Aorta (tissue), 5 donors: ENCODE results near the gene PDIA5. TPM values are rescaled to one million over a fixed set of nuclear protein-coding genes. Genes with fewer than 3 reads are reported as not detected.

Experiments
- ATAC-seq: fragments of 200-7000 bp; cut with Tn5 transposase; one replicate; pipeline ENCODE4 v1.9.1; 2022; ENCODE audit warnings: moderate library complexity; ENCODE audit not compliant: low FRiP score
- DNase-seq, 2 donors: peaks; one replicate each; pipeline ENCODE4 v3.0.0-alpha.2; 2020
- H3K27ac ChIP-seq, 2 donors: one replicate each; pipeline ENCODE4 v1.5.1; 2013; ENCODE audit warnings: low read length in 2 of 2, mild to moderate bottlenecking in 2 of 2, moderate library complexity in 2 of 2, control low read depth in 1 of 2, inconsistent platforms in 1 of 2, low read depth in 1 of 2
- H3K27me3 ChIP-seq, 2 donors: one replicate each; pipeline ENCODE4 v1.6.1; 2013; ENCODE audit warnings: control low read depth in 1 of 2, low read length in 1 of 2, mild to moderate bottlenecking in 1 of 2, moderate library complexity in 1 of 2; ENCODE audit not compliant: insufficient read depth in 2 of 2, control insufficient read depth in 1 of 2
- H3K36me3 ChIP-seq, 2 donors: one replicate each; pipeline ENCODE4 v1.6.1; 2013; ENCODE audit warnings: control low read depth in 1 of 2, low read length in 1 of 2, mild to moderate bottlenecking in 1 of 2; ENCODE audit not compliant: insufficient read depth in 2 of 2, control insufficient read depth in 1 of 2
- H3K4me1 ChIP-seq, 2 donors: one replicate each; pipeline ENCODE4 v1.6.1; 2013; ENCODE audit warnings: low read length in 2 of 2, control low read depth in 1 of 2, mild to moderate bottlenecking in 1 of 2, moderate library complexity in 1 of 2; ENCODE audit not compliant: insufficient read depth in 2 of 2, control insufficient read depth in 1 of 2
- H3K4me3 ChIP-seq, 2 donors: one replicate each; pipeline ENCODE4 v1.5.1; 2013; ENCODE audit warnings: low read length in 2 of 2, control low read depth in 1 of 2, mild to moderate bottlenecking in 1 of 2
- H3K9me3 ChIP-seq: one replicate; pipeline ENCODE4 v1.6.1; 2013; ENCODE audit warnings: mild to moderate bottlenecking, low read length; ENCODE audit not compliant: control insufficient read depth
- WGBS, 2 donors: extraction: QIAGEN DNeasy Blood & Tissue Kit; methylation state at CpG; one replicate each; pipeline ENCODE4 v1.1.7; 2013; 5-methylcytosine and 5-hydroxymethylcytosine counted together
- intact Hi-C, 2 donors: fragments of 100-400 bp; cut with DNase I; formaldehyde crosslinking; loops; one replicate each; pipeline versions ENCODE4 v1.14.2 to v1.15.0; 2022
- polyA plus RNA-seq, 2 donors: library from polyadenylated mRNA; stranded (reverse); fragments of 200-250 nt; gene quantifications; one replicate each; pipeline ENCODE4 v1.2.3, GENCODE V29; 2013
- total RNA-seq, 2 donors: library from RNA; stranded (reverse); fragmentation: NEBNext Ultra II Directional; extraction: Animal tissue kit (Norgen Biotek cat#: 25700); gene quantifications; one replicate each; pipeline ENCODE4 v1.2.1, GENCODE V29; 2021
- donor health status: healthy with polysubstance abuse.
- donor health status: Bipolar disorder and iron deficiency.
- donor health status: DM: no; HTN: no; CAD: no.
- donor health status: DM: no; HTN: no; CAD: no.
- donor health status: DM: yes; HTN: yes; CAD: no.

PDIA5 gene
- total and polyA plus RNA-seq, 4 donors: 8.6 to 50.4 (median 30.4) TPM

DNA sequence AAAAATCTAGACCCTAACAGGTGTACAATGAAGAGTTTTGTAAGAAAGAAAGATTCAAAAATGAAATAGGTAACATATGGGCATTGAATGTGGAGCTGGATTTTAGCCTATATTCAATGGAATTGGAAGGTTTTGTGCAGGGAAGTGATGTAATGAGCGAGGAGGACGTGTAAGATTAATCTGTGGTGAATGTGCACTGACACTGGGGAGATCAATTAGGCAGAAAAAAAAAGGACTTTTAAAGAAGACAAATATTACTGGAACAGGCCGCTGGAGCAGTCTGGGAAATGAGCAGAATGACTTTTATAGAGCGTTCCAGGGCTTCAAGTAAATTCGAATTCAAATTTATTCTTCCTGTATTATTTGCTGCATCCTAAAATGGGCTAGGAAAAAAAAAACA, 55.2 kb downstream of the PDIA5 start:
- no peaks in the 10 kb centered on the region for H3K27me3 ChIP-seq
- no peaks in the 10 kb centered on the region for H3K9me3 ChIP-seq
- no peak for DNase-seq
- no peak overlapping the region for H3K27ac ChIP-seq
- intact Hi-C loops: loop anchor here in 1 of 2 donors (10.0 kb wide), 1 partner anchor 67 kb away; no protein-coding TSS in a partner anchor
- H3K36me3 ChIP-seq: no peaks in the 10 kb centered on the region
- H3K4me1 ChIP-seq: no peaks in the 10 kb centered on the region
- 79 to 83% methylated on average over 5 of the region's 5 CpGs for WGBS, 2 donors
- ATAC-seq: no peak
- no peak overlapping the region for H3K4me3 ChIP-seq

DNA sequence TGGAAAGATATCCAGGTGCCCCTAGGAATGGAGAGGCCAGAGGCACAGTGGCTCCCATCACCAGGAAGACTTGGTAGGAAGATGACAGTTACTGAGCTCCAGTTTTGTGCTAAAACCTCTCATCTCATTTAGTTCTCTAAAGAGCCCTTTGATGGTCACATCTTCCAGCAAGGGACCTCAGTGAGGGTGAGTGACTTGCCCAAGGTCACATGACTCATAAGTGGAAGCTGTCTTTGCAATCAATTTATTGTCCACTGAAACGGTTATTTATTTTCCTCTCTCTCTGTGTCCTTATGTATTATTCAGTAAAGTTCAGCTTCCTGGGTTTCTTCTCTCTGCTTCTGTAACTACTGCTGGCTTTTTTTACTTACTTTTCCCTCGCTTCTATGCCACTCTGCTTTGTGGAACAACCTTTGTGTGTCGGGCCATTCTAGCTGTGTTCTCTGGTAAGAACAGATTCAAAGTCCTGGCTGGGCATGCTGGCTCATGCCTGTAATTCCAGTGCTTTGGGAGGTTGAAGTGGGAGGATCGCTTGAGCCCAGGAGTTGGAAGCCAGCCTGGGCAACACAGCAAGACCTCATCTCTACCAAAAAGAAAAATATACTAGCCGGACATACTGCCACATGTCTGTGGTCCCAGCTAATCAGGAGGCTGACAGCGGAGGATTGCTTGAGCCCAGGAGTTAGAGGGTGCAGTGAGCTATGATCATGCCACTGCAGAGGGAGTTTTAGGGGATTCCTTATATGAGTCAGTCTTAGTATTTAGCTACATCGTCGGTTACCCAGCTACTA, 55.9 kb downstream of the PDIA5 start:
- H3K4me1 ChIP-seq: no peaks in the 10 kb centered on the region
- intact Hi-C loops: loop anchor here in 1 of 2 donors (10.0 kb wide), 1 partner anchor 68 kb away; no protein-coding TSS in a partner anchor
- 11 to 15% methylated on average over 8 of the region's 8 CpGs for WGBS, 2 donors
- DNase-seq: peak in 1 of 2 donors; percentile 54
- no peaks in the 10 kb centered on the region for H3K27me3 ChIP-seq
- no peak for ATAC-seq
- no peaks in the 10 kb centered on the region for H3K36me3 ChIP-seq
- H3K4me3 ChIP-seq: no peak overlapping the region
- H3K27ac ChIP-seq: no peak overlapping the region
- H3K9me3 ChIP-seq: no peaks in the 10 kb centered on the region

DNA sequence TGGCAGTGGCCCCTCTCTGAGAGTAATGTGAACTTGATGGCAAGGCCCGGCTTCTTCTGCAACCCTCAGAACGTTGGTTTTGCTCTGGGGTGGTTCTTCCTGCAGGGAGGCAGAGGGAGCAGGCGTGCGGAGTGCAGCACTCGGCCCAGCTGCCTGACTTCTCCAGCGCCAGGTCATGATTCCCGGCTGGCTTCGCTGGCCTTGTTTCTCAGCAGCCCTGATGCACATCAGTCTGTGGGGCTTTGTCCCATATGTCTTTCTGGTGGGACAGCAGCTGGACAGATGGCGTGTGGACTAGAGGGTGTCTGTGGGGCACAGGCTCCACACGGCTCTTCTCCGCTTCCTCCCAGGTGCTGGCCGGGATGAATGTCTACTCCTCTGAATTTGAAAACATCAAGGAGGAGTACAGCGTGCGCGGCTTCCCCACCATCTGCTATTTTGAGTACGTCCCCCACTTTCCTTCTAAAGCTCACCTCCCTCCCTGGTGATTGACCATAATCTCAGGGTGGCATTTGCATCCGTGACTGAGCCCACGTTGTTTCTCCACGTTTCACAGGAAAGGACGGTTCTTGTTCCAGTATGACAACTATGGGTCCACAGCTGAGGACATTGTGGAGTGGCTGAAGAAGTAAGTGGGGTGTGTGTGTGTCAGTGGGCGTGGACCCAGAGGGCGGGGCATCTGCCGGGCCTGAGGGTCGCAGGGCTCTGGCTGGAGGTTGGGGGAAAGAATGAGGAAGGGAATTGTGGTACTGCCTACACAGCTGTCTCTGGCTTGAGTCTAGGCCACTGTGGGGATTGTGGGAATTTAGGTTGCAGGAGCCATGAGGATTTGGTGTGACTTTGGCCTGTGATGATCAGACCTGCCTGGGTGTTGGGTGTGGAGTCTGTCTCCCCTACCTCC, 57.1 kb downstream of the PDIA5 start:
- no peaks in the 10 kb centered on the region for H3K9me3 ChIP-seq
- intact Hi-C loops: loop anchor here in 1 of 2 donors (10.0 kb wide), 1 partner anchor 69 kb away; no protein-coding TSS in a partner anchor
- H3K27me3 ChIP-seq: no peaks in the 10 kb centered on the region
- H3K4me3 ChIP-seq: no peak overlapping the region
- H3K4me1 ChIP-seq: no peaks in the 10 kb centered on the region
- no peaks in the 10 kb centered on the region for H3K36me3 ChIP-seq
- ATAC-seq: no peak
- H3K27ac ChIP-seq: no peak overlapping the region
- DNase-seq: peak in 1 of 2 donors; percentile 36
- WGBS, 2 donors: 83 to 84% methylated on average over 24 of the region's 24 CpGs

DNA sequence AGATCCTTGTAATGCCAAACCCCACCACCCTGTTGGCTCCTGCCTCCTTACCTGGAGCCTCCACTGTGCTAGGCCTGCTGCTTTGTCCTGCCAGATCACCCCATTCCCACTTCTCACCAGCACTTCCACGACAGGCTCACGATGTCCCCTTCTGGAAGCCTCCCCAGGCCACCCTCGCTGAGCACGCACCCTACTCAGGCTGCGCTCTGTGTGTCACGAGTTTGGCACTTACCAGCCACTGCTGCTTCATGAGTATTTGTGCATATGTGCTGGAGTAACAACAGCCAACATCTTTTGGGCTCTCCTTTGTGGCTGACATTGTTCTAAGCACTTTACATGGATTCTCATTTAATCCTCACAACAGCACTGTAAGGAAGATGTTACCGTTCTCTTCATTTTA, 58.1 kb downstream of the PDIA5 start:
- H3K4me3 ChIP-seq: no peak overlapping the region
- no peak overlapping the region for H3K27ac ChIP-seq
- no peaks in the 10 kb centered on the region for H3K27me3 ChIP-seq
- no peaks in the 10 kb centered on the region for H3K4me1 ChIP-seq
- DNase-seq: peak in 1 of 2 donors; percentile 27
- WGBS, 2 donors: 90 to 94% methylated on average over 7 of the region's 7 CpGs
- no peaks in the 10 kb centered on the region for H3K9me3 ChIP-seq
- ATAC-seq: no peak
- H3K36me3 ChIP-seq: no peaks in the 10 kb centered on the region
- intact Hi-C loops: loop anchor here in 1 of 2 donors (10.0 kb wide), 1 partner anchor 70 kb away; no protein-coding TSS in a partner anchor

DNA sequence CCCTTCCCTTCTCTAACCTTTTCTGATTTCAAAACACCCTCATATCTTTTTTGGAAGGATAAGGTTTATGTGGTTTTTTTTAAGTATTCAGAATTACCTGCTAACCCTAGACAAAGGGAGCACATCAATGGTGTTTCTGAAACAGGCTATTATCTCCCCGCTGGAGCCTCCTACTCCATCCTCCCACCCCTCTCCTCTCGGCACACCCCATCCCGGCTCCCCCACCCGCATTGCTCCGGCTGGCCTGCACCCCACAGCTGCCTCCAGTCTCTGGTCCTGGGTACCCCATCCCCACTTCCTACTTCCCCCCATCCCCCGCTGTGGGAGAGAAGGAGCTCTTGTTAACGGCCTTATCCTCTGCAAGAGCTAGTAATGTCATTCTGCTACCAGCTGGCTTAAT, 59.2 kb downstream of the PDIA5 start:
- no peaks in the 10 kb centered on the region for H3K36me3 ChIP-seq
- intact Hi-C loops: loop anchor here in 1 of 2 donors (10.0 kb wide), 1 partner anchor 71 kb away; no protein-coding TSS in a partner anchor
- no peak overlapping the region for H3K4me3 ChIP-seq
- H3K27ac ChIP-seq: no peak overlapping the region
- no peaks in the 10 kb centered on the region for H3K27me3 ChIP-seq
- ATAC-seq (no peak), DNase-seq (peak in 1 of 2 donors; percentile 48)
- 73 to 77% methylated on average over 7 of the region's 7 CpGs for WGBS, 2 donors
- H3K4me1 ChIP-seq: no peaks in the 10 kb centered on the region
- H3K9me3 ChIP-seq: no peaks in the 10 kb centered on the region

DNA sequence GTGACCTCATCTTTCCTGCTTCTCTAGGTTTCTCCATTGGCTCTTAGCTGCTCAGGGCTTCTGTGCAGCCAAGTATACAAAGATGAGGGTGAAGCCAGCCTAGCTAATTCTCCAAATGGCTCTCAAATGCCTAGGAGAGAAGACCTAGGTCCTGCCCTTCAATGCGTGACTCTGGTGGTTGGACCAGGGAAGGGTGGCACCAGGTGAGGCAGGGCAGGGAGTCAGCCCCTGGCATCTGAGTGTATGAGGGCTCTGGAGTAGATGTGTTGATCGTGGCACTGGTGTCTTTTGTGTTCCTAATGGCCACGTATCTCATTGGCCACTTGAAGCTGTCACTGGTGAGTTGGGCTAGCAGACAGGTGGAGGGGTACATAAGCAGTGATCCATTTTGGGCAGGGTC, 59.8 kb downstream of the PDIA5 start:
- no peak overlapping the region for H3K4me3 ChIP-seq
- peaks cover 0 to 2% of the 10 kb centered on the region in 2 donors for H3K36me3 ChIP-seq
- no peaks in the 10 kb centered on the region for H3K9me3 ChIP-seq
- no peak overlapping the region for H3K27ac ChIP-seq
- no peak for ATAC-seq
- intact Hi-C loops: loop anchor here in 1 of 2 donors (10.0 kb wide), 1 partner anchor 72 kb away; no protein-coding TSS in a partner anchor
- H3K4me1 ChIP-seq: no peaks in the 10 kb centered on the region
- WGBS, 2 donors: 93% methylated on average over 3 of the region's 3 CpGs
- DNase-seq: no peak
- no peaks in the 10 kb centered on the region for H3K27me3 ChIP-seq

DNA sequence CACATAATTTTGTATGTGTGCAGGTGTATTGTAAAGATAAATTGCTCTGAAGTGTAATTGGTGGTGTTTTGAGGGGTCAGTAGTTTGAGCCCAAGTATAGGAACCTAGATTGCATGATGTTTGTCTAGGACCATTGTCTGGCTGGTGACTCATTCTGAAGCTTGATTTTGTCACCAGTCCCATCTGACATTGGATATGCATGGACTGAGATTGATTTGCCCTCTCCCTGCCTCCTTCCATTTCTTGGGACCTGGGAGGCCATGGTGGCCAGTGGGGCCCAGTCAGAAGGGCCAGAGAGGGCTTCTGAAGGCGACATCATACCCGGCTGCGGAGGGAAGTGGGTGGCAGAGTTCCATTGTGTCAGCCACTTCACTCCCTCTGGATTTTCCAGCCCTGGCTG, 62.3 kb downstream of the PDIA5 start:
- intact Hi-C loops: loop anchor here in 1 of 2 donors (10.0 kb wide), 1 partner anchor 74 kb away; no protein-coding TSS in a partner anchor
- ATAC-seq: no peak

DNA sequence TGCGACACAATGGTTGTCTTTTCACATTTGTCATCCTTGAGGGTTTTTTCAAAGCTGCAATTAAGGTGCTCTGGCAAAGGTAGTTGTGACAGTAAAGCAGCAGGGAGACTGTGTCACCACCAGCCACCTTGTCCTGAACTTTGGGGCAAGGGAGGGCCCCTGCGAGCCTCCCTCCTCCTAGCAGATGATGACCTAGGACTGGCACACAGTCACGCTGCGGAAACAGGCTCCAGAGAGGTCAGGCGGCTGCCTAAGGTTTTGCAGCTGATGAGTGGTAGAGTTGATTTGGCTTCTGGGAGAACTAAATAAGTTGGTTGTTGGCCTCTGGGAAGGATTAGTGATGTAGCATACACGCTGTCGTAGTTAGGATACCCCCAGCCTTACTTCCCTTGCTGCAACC, 62.7 kb downstream of the PDIA5 start:
- H3K36me3 ChIP-seq: peaks cover 0 to 4% of the 10 kb centered on the region in 2 donors
- no peak overlapping the region for H3K4me3 ChIP-seq
- no peak overlapping the region for H3K27ac ChIP-seq
- H3K27me3 ChIP-seq: no peaks in the 10 kb centered on the region
- H3K4me1 ChIP-seq: no peaks in the 10 kb centered on the region
- ATAC-seq (no peak), DNase-seq (peak in 1 of 2 donors; percentile 49)
- H3K9me3 ChIP-seq: no peaks in the 10 kb centered on the region
- intact Hi-C loops: loop anchor here in 1 of 2 donors (10.0 kb wide), 1 partner anchor 75 kb away; no protein-coding TSS in a partner anchor
- 93% methylated on average over 7 of the region's 7 CpGs for WGBS, 2 donors

More for the DNA sequence above, 62.3 kb downstream of the PDIA5 start:
- no peaks in the 10 kb centered on the region for H3K27me3 ChIP-seq
- no peaks in the 10 kb centered on the region for H3K9me3 ChIP-seq
- H3K27ac ChIP-seq: no peak overlapping the region
- no peaks in the 10 kb centered on the region for H3K4me1 ChIP-seq
- H3K4me3 ChIP-seq: no peak overlapping the region
- 77 to 85% methylated on average over 3 of the region's 3 CpGs for WGBS, 2 donors
- DNase-seq: no peak
- H3K36me3 ChIP-seq: peaks cover 0 to 3% of the 10 kb centered on the region in 2 donors
